H1 (cell line): ENCODE data around the gene ARL5C. TPM values are rescaled to one million over a fixed set of nuclear protein-coding genes. Genes with fewer than 3 reads are reported as not detected.

Experiments
- CHD7 ChIP-seq: fragments of 300-600 bp; sonication (generic); IDR thresholded peaks from 2 replicates; pipeline ENCODE4 v1.7.1; 2012; ENCODE audit warnings: low read length, moderate library complexity, mild to moderate bottlenecking, inconsistent platforms; ENCODE audit not compliant: insufficient replicate concordance
- polyA plus RNA-seq, 7 experiments: library from polyadenylated mRNA; depleted of rRNA in 3 of 7; stranded (reverse) in 5 of 7; unstranded in 2 of 7; fragments of >200 nt in 5 of 7; fragments of 200-250 nt in 2 of 7; gene quantifications; 1 replicate in 5 of 7; 2 replicates in 1 of 7; 4 replicates in 1 of 7; pipeline versions ENCODE4 v1.2.1 to v1.2.3, GENCODE V29; 2011 to 2013; ENCODE audit warnings: missing spikeins in 2 of 7, mixed read lengths in 2 of 7
- total RNA-seq: library from RNA; stranded (reverse); fragmentation: NEBNext Ultra II Directional; extraction: Animal tissue kit (Norgen Biotek cat#: 25700); gene quantifications from 2 replicates; pipeline ENCODE4 v1.2.1, GENCODE V29; 2021

Gene ARL5C
- total and polyA plus RNA-seq, 2 of the 8 experiments (the other 6 are each of a cell fraction or from before 2014, with no cell fraction given): not detected

DNA sequence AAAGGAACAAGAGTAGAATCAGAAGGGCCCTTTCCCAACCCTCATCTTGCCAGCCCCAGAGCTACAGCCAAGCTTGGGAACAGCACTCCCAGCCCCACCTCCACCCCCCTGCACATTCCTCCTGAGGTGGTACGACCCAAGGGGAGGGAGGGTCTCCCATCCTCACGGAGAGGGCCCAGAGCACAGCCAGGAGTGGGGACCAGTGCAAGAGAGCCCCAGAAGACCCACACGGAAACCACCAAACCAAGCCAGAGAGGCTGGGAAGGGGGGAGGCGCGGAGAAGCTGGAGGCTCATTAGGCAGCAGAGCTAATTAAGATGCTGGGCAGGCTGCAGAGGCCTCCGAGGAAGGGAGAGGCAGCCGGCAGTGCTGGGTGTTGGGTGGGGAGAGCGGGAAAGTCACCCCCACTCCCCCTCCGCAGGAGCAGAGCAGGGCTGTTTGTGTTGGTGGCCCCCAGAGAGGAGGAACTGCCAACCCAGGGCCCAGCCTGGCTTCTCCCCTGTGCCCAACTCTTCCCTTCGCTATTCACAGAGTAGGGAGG, 29.1 kb upstream of the ARL5C start (continued):
- no peak for TF ChIP-seq CHD7
- TF ChIP-seq, all 59 proteins: peak for 3
